AG09319 (cell line): ENCODE measurements around the gene NUDT8.

Experiments
- DNase-seq: peaks from one replicate; pipeline ENCODE4 v3.0.0-alpha.2; 2010; ENCODE audit warnings: low read depth; ENCODE audit errors: extremely low read depth
- TF ChIP-seq, protein P1 (sequence below): IDR thresholded peaks from 2 replicates; pipeline ENCODE4 v1.5.1; 2011; ENCODE audit warnings: low read depth, mild to moderate bottlenecking, inconsistent platforms, low read length, moderate library complexity

Gene NUDT8, protein sequence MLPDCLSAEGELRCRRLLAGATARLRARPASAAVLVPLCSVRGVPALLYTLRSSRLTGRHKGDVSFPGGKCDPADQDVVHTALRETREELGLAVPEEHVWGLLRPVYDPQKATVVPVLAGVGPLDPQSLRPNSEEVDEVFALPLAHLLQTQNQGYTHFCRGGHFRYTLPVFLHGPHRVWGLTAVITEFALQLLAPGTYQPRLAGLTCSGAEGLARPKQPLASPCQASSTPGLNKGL

DNA sequence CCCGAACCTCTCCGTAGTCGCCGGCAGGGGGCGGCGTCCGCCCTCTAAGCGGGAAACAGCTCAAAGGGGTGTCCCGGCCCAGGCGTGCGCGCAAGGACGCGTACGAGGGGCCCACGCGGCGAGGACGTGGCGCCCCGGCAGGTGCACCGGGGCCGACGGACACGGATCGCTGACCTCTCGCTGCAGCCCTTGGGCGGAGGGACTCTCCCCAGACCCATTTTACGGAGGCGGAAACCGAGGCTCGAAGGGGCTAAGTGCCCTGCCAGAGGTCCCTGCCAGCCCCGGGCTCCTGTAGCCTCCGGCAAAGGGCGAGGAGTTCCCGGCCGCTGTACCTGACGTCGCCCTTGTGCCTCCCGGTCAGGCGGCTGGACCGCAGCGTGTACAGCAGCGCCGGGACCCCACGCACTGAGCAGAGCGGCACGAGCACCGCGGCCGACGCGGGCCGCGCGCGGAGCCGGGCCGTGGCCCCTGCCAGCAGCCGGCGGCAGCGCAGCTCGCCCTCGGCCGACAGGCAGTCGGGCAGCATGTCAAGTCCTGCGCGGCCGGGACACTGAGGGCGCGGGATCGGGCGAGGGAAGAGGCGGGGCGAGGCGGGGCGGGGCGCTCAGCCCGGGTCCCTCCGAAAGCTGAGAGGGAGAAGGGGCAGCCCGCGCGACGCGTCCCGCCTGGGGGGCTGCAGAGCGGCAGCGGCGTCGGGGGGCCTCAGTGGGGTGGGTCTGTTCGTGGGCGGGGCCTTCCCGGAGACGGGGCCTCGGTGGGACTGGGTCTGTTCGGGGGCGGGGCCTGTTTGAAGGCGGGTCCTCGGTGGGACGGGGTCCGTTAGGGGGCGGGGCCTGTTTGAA, at the start of gene NUDT8:
Gene NUDT8 (minus strand): TSS at position 552 of the 842 bp plus-strand sequence. CDS start 26 bp downstream, at position 526.
- TF ChIP-seq, protein P1, sequence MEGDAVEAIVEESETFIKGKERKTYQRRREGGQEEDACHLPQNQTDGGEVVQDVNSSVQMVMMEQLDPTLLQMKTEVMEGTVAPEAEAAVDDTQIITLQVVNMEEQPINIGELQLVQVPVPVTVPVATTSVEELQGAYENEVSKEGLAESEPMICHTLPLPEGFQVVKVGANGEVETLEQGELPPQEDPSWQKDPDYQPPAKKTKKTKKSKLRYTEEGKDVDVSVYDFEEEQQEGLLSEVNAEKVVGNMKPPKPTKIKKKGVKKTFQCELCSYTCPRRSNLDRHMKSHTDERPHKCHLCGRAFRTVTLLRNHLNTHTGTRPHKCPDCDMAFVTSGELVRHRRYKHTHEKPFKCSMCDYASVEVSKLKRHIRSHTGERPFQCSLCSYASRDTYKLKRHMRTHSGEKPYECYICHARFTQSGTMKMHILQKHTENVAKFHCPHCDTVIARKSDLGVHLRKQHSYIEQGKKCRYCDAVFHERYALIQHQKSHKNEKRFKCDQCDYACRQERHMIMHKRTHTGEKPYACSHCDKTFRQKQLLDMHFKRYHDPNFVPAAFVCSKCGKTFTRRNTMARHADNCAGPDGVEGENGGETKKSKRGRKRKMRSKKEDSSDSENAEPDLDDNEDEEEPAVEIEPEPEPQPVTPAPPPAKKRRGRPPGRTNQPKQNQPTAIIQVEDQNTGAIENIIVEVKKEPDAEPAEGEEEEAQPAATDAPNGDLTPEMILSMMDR: peak; percentile 79
- peak; percentile 32 for DNase-seq

DNA sequence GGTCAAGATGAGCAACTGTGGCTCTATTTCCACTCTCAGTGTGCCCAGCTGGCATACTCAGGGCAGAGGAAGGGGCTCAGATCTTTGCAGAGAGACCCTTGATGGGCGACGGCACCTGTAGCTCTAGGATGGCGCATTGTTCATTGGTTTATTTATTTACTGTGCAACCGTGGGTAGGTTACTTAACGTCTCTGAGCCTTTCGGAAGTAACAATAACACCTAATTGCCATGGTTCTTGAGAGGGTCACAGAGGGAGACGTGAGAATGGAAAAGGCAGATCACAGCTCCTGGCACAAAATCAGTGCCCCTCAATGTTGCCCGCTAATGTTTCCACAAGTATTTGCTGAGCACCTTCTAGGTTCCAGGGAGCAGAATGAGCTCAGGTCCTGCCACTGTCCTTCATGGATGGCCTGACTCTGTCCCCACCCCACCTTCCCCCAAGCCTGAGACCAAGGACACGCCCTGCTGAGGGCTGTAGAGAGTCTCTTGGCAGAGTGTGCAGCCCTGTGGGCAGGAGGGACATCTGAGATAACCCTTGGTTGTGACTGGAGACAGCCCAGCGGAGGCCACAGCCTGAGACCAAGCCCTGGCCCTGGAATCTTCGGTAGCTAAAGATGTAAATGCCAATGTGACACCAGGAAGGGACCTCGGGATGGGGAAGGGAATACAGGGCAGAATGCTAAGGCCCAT, 45.5 kb upstream of the NUDT8 start:
- DNase-seq: no peak
- TF ChIP-seq, protein P1: no peak

DNA sequence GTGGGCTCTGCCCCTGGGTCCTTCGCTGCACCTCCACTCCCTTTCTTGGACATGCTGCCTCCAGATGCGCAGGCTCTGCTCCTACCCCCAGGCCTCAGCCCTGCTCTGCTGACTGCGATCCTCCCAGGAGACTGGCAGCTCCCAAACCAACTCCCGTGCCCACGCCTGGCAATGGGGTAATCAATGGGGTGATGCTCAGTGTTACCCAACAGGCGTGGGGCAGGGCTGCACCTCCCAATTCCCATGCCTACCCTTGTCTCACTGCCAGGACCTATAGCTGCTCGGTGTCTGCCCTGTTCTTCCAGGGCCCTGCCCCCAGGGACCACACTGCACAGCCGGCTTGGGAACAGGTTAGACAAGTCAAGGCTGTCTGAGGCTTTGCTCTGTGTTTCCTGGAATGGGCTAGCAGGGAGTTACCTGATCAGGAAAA, 44.7 kb upstream of the NUDT8 start, which contains the start of gene ALDH3B2:
Gene ALDH3B2 (minus strand): TSS at position 182 of the 430 bp plus-strand sequence. CDS start 7,688 bp downstream, outside the sequence.
- DNase-seq: no peak
- TF ChIP-seq, protein P1: no peak

DNA sequence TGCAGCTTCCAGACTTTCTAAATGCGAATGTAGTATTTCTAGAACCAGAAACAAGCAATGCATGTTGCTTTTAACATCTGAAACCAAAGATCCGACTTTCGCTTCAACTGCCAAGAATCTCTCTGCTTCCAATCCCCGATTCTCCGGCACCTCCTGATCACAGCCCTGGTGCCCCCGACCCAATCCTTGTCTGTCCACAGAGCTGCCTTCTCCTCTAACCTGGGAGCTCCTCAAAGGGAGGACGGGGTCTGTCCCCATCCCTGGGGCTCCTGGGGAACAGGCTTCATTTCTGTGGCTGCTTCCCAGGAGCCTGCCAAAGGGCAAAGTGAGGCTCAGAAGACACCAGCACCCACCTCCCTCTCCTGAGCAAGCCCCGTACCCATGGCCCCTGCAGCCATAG, 44.2 kb upstream of the NUDT8 start:
- no peak for DNase-seq
- TF ChIP-seq, protein P1: no peak

DNA sequence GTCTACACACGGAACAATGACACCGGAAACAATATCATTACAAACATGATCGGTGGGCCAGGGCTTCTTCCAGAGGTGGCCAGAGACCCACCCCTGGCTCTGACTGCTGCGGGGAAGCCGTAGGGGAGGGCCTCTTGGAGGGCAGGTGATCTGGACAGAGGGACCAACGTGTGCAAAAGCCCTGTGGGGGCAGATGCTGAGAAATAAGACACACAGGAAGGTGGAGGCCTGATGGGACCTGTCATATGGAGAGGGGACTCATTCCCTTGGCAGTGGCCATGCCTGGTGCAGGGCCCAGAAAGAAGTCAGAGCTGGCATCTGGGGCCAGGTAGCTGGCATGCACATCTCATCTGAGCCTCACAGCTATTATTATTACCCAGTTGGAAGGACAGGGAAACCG, 43.6 kb upstream of the NUDT8 start:
- TF ChIP-seq, protein P1: no peak
- DNase-seq: no peak

DNA sequence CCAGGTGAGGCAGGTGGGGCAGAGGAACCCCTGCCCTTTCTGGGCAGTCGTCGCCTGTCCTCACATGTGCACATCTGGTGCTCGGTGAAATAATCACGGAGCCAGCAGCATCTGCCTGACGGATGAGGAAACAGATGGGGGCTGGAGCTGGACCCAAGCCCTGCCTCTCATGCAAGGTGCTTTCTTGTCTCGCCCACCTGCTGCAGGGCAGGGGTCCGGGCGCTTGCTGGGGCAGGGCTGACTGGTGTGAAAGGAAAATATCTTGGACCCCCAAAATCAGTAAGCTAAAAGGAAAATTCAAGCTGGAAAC, 41.4 kb upstream of the NUDT8 start:
- no peak for DNase-seq
- TF ChIP-seq, protein P1: no peak
